Neural cell (in vitro differentiated cells): ENCODE results near the gene NDUFC1.

Source experiments
- CTCF ChIP-seq: fragments of 450-650 bp; IDR thresholded peaks from 2 replicates; pipeline ENCODE4 v1.5.1; 2014; ENCODE audit warnings: antibody characterized with exemption, mild to moderate bottlenecking, moderate library complexity; ENCODE audit not compliant: poor library complexity, severe bottlenecking
- EZH2 ChIP-seq: fragments of 200-600, 300-800 bp; shearing (Covaris generic), sonication (generic); IDR thresholded peaks from 2 replicates; pipeline ENCODE4 v1.6.1; 2014; ENCODE audit warnings: antibody characterized with exemption, low read length, borderline replicate concordance, mild to moderate bottlenecking; ENCODE audit not compliant: insufficient read depth, poor library complexity, severe bottlenecking

DNA sequence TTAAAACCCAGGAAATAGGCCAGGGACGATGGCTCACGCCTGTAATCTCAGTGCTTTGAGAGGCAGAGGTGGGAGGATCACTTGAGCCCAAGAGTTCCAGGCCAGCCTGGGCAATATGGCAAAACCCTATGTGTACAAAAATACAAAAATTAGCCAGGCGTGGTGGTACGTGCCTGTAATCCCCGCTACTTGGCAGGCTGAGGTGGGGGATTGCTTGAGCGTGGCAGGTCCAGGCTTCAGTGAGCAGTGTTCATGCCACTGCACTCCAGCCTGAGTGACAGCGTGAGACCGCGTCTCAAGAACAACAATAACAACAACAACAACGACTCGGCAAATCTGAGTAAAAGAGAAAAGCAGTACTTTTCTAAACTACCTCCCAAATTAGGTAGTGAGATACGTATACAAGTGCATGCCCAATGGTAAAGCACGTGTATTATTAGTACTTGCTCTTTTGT is 13.0 kb upstream of the NDUFC1 start:
- TF ChIP-seq EZH2 (no peak), CTCF (no peak)
